WTC11 (cell line): ENCODE measurements around the gene TNFSF4. TPM values are rescaled to one million over a fixed set of nuclear protein-coding genes. Genes with fewer than 3 reads are reported as not detected.
A peak's percentile ranks its signal among the peaks of the same experiment; 100 is the strongest.

ENCODE experiments used
- ATAC-seq: fragments of 200-7000 bp; cut with Tn5 transposase; 2 replicates; pipeline ENCODE4 v1.10.0; 2021; ENCODE audit warnings: mild to moderate bottlenecking, moderate library complexity
- CTCF ChIA-PET: fragments of 300-600 bp; sonication (Branson Sonifier 250); formaldehyde crosslinking; loops from one replicate; lab custom pipeline; 2021; ENCODE audit warnings: antibody characterized with exemption; lab: Charles Lee
- POLR2A ChIA-PET: fragments of 350-600 bp; sonication (Branson Sonifier 250); formaldehyde crosslinking; loops from one replicate; lab custom pipeline; 2021; ENCODE audit warnings: antibody characterized with exemption; lab: Charles Lee
- DNase-seq: peaks from one replicate; pipeline ENCODE4 v3.0.0; 2021; ENCODE audit warnings: low spot score
- H3K27ac Mint-ChIP-seq: 2 replicates; pipeline ENCODE4 v1.8.0; 2021; ENCODE audit warnings: mixed read lengths
- H3K27me3 Mint-ChIP-seq: 2 replicates; pipeline ENCODE4 v1.8.0; 2021; ENCODE audit warnings: low read depth, mild to moderate bottlenecking, moderate library complexity, mixed read lengths
- H3K36me3 Mint-ChIP-seq: 2 replicates; pipeline ENCODE4 v1.8.0; 2021; ENCODE audit warnings: mixed read lengths
- H3K4me1 Mint-ChIP-seq: 2 replicates; pipeline ENCODE4 v1.8.0; 2022; ENCODE audit warnings: mixed read lengths
- H3K4me3 Mint-ChIP-seq: 2 replicates; pipeline ENCODE4 v1.8.0; 2021; ENCODE audit warnings: mild to moderate bottlenecking, moderate library complexity, mixed read lengths
- H3K9me3 Mint-ChIP-seq: 2 replicates; pipeline ENCODE4 v1.8.0; 2021; ENCODE audit warnings: mixed read lengths
- ATF1 ChIP-seq: sonication (generic); formaldehyde crosslinking; IDR thresholded peaks from 2 replicates; pipeline ENCODE4 v1.8.1; 2023; ENCODE audit warnings: mild to moderate bottlenecking, moderate library complexity, missing genetic modification reagents
- GABPB1 ChIP-seq: sonication (generic); formaldehyde crosslinking; IDR thresholded peaks from 2 replicates; pipeline ENCODE4 v1.8.1; 2023; ENCODE audit warnings: mild to moderate bottlenecking, missing genetic modification reagents
- IRF2 ChIP-seq: sonication (generic); formaldehyde crosslinking; IDR thresholded peaks from 2 replicates; pipeline ENCODE4 v1.8.0; 2022; ENCODE audit warnings: low read depth, missing genetic modification reagents, borderline replicate concordance
- NR3C1 ChIP-seq: sonication (generic); formaldehyde crosslinking; conservative IDR thresholded peaks from 2 replicates; pipeline ENCODE4 v1.8.1; 2023; ENCODE audit warnings: low read depth, mild to moderate bottlenecking, missing genetic modification reagents
- PRRX2 ChIP-seq: fragments of 250-450 bp; sonication (Bioruptor Pico); IDR thresholded peaks from 2 replicates; pipeline ENCODE4 v1.8.0; 2021; ENCODE audit warnings: mild to moderate bottlenecking
- SP1 ChIP-seq: sonication (generic); formaldehyde crosslinking; conservative IDR thresholded peaks from 2 replicates; pipeline ENCODE4 v1.8.1; 2022; ENCODE audit warnings: missing genetic modification reagents
- TEAD1 ChIP-seq: sonication (generic); formaldehyde crosslinking; IDR thresholded peaks from 2 replicates; pipeline ENCODE4 v1.8.0; 2022; ENCODE audit warnings: mild to moderate bottlenecking, missing genetic modification reagents
- ZNF263 ChIP-seq: sonication (generic); formaldehyde crosslinking; IDR thresholded peaks from 2 replicates; pipeline ENCODE4 v1.8.1; 2022; ENCODE audit warnings: low read depth, mild to moderate bottlenecking, moderate library complexity, missing genetic modification reagents
- ZNF317 ChIP-seq: sonication (generic); formaldehyde crosslinking; IDR thresholded peaks from 2 replicates; pipeline ENCODE4 v1.8.1; 2023; ENCODE audit warnings: low read depth, mild to moderate bottlenecking, moderate library complexity, missing genetic modification reagents, borderline replicate concordance
- ZNF416 ChIP-seq: fragments of 250-450 bp; sonication (Bioruptor Pico); IDR thresholded peaks from 2 replicates; pipeline ENCODE4 v1.9.0; 2021; ENCODE audit warnings: mild to moderate bottlenecking, inconsistent platforms
- total RNA-seq: library from RNA; stranded (reverse); gene quantifications from 3 replicates; pipeline ENCODE4 v1.2.3, GENCODE V29; 2021
- TF ChIP-seq, protein P1 (sequence below): sonication (generic); formaldehyde crosslinking; IDR thresholded peaks from 2 replicates; pipeline ENCODE4 v1.8.1; 2023; ENCODE audit warnings: mild to moderate bottlenecking, missing genetic modification reagents, moderate library complexity
- TF ChIP-seq, protein P2 (sequence below): fragments of 200-600 bp; IDR thresholded peaks from 2 replicates; pipeline ENCODE4 v1.8.0; 2022; ENCODE audit warnings: antibody characterized with exemption
- TF ChIP-seq, protein P3 (sequence below): sonication (generic); formaldehyde crosslinking; IDR thresholded peaks from 2 replicates; pipeline ENCODE4 v1.8.1; 2022; ENCODE audit warnings: missing genetic modification reagents, borderline replicate concordance
- TF ChIP-seq, protein P4 (sequence below): fragments of 250-450 bp; sonication (Bioruptor Pico); IDR thresholded peaks from 2 replicates; pipeline ENCODE4 v1.8.0; 2021; ENCODE audit warnings: mild to moderate bottlenecking
- TF ChIP-seq, protein P5 (sequence below): sonication (generic); formaldehyde crosslinking; IDR thresholded peaks from 2 replicates; pipeline ENCODE4 v1.8.0; 2022; ENCODE audit warnings: mild to moderate bottlenecking, missing genetic modification reagents
- TF ChIP-seq, protein P6 (sequence below): sonication (generic); formaldehyde crosslinking; IDR thresholded peaks from 2 replicates; pipeline ENCODE4 v1.8.1; 2023; ENCODE audit warnings: mild to moderate bottlenecking, missing genetic modification reagents, moderate library complexity
- TF ChIP-seq, protein P7 (sequence below): sonication (generic); formaldehyde crosslinking; IDR thresholded peaks from 2 replicates; pipeline ENCODE4 v1.8.0; 2023; ENCODE audit warnings: mild to moderate bottlenecking, missing genetic modification reagents

TNFSF4 gene
- total RNA-seq, 1 experiment from 2014 or later: 0.81 TPM

DNA sequence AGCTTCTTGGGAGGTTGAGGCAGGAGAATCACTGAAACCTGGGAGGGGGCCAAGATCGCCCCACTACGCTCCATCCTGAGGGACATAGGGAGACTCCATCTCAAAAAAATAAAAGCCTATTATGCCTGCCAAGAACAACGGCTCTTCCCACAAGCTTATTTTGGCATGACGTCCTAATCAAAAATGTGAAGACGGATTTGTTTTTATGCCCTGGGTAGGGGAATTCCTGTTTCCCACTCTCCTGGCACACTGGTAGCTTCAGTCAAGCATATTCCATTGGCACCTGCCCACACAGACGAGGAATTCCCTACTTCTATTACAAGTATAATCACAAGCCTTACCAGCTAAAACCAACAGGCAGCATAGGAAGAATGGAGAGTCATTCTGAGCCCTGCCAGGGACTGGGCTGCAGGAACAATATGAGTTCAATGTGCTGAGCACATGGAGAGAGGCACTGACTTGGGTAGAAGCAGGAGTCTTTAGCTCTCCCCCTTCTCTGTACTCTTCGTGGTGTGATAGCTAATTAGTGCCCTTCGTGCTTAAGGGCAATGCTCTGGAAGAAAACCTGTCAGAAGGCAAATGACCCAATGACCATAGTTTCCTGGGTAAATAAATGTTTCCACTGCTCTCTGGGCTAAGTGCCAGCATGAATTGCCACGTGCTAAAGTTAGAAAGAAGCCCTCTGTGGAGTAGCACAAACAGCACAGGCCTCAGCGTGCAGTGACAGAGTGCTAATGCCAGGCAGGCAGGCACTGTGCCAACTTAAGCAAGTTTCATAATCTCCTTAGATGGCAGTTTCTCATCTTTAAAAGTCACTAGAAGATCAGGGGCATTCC lies 16.8 kb downstream of the TNFSF4 start:
- CTCF ChIA-PET: interaction anchor here (1.0 kb wide), 1 partner anchor 364 kb away, joined by 3 read pairs; no protein-coding TSS in a partner anchor
- no peaks in the 10 kb centered on the region for H3K9me3 Mint-ChIP-seq
- TF ChIP-seq GABPB1 (CRISPR knock-in tag): 0 out of 2 replicates have a peak, but pooled peaks have one; percentile 15
- TF ChIP-seq, protein P1, sequence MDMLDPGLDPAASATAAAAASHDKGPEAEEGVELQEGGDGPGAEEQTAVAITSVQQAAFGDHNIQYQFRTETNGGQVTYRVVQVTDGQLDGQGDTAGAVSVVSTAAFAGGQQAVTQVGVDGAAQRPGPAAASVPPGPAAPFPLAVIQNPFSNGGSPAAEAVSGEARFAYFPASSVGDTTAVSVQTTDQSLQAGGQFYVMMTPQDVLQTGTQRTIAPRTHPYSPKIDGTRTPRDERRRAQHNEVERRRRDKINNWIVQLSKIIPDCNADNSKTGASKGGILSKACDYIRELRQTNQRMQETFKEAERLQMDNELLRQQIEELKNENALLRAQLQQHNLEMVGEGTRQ (CRISPR knock-in tag): no peak
- TF ChIP-seq, all 79 proteins: peak for 1
- Mint-ChIP-seq H3K36me3 (no peaks in the 10 kb centered on the region), H3K27ac (no peak overlapping the region), H3K4me3 (no peak overlapping the region), H3K4me1 (peaks cover 11% of the 10 kb centered on the region), H3K27me3 (no peaks in the 10 kb centered on the region; the same call in 1 of the 2 replicates)
- DNase-seq (no peak), ATAC-seq (no peak)
- POLR2A ChIA-PET: no interaction called here

DNA sequence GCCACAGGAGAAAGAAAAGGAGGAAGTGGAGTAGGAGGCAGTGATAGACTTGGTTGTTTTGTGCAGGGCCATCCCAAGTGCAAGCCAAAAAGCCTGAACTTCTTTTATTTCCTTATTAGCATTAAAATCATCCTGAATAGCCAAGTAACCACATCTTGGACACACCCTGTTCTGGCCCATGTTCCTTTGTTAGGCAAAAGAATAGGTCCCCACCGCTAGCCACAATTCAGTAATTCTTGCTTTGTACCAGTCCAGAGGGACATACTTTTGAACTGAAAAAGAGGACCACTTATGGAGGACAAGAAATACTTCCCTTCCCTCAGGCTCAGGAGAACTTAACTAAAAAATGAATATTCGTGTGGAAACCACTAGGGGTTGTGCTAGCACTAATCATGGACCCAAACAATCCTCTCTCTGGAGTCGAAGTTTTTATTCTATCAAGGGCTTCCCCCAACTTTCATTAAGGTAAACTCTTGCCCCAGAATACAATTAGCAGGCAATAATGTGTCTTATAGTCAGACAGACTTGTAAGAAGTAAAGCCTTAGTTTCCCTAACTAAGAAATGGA lies 19.4 kb downstream of the TNFSF4 start:
- TF ChIP-seq, protein P2, sequence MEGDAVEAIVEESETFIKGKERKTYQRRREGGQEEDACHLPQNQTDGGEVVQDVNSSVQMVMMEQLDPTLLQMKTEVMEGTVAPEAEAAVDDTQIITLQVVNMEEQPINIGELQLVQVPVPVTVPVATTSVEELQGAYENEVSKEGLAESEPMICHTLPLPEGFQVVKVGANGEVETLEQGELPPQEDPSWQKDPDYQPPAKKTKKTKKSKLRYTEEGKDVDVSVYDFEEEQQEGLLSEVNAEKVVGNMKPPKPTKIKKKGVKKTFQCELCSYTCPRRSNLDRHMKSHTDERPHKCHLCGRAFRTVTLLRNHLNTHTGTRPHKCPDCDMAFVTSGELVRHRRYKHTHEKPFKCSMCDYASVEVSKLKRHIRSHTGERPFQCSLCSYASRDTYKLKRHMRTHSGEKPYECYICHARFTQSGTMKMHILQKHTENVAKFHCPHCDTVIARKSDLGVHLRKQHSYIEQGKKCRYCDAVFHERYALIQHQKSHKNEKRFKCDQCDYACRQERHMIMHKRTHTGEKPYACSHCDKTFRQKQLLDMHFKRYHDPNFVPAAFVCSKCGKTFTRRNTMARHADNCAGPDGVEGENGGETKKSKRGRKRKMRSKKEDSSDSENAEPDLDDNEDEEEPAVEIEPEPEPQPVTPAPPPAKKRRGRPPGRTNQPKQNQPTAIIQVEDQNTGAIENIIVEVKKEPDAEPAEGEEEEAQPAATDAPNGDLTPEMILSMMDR: no peak
- TF ChIP-seq, protein P3, sequence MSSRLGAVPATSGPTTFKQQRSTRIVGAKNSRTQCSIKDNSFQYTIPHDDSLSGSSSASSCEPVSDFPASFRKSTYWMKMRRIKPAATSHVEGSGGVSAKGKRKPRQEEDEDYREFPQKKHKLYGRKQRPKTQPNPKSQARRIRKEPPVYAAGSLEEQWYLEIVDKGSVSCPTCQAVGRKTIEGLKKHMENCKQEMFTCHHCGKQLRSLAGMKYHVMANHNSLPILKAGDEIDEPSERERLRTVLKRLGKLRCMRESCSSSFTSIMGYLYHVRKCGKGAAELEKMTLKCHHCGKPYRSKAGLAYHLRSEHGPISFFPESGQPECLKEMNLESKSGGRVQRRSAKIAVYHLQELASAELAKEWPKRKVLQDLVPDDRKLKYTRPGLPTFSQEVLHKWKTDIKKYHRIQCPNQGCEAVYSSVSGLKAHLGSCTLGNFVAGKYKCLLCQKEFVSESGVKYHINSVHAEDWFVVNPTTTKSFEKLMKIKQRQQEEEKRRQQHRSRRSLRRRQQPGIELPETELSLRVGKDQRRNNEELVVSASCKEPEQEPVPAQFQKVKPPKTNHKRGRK (CRISPR knock-in tag): 0 out of 2 replicates have a peak, but pooled peaks have one; percentile 14
- ChIA-PET CTCF (no interaction called here), POLR2A (no interaction called here)
- DNase-seq: no peak
- H3K36me3 Mint-ChIP-seq: no peaks in the 10 kb centered on the region
- H3K27me3 Mint-ChIP-seq: no peaks in the 10 kb centered on the region; the same call in 1 of the 2 replicates
- no peaks in the 10 kb centered on the region for H3K9me3 Mint-ChIP-seq
- no peak overlapping the region for H3K27ac Mint-ChIP-seq
- no peak overlapping the region for H3K4me3 Mint-ChIP-seq
- H3K4me1 Mint-ChIP-seq: peaks cover 11% of the 10 kb centered on the region
- ATAC-seq: 0 out of 2 replicates have a peak, but pooled peaks have one; percentile 22

DNA sequence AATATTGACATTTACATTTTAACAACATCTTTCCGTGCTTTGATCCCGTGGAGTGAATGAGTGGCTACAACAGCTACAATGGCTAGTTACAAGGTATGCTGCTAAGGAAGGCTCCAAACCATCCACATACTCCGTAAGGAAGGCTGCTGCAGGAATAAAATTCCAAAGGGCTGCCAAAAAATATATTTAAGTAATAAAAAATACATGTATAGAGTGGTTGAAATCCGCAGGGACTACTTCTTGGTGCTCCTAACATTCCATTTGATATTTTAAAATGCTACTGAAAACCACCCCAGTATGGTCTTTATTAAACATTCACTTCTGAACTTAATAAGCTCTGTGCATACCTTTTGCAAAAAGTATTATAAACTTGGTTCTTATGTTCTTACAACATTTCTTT lies 25.3 kb downstream of the TNFSF4 start:
- no peaks in the 10 kb centered on the region; the same call in 1 of the 2 replicates for H3K27me3 Mint-ChIP-seq
- no peak overlapping the region for H3K27ac Mint-ChIP-seq
- no peak overlapping the region for H3K4me3 Mint-ChIP-seq
- DNase-seq: no peak
- peaks cover under 1% of the 10 kb centered on the region for H3K9me3 Mint-ChIP-seq
- CTCF ChIA-PET: no interaction called here
- no peaks in the 10 kb centered on the region for H3K4me1 Mint-ChIP-seq
- no peaks in the 10 kb centered on the region for H3K36me3 Mint-ChIP-seq
- TF ChIP-seq SP1 (CRISPR knock-in tag) (no peak), TEAD1 (CRISPR knock-in tag) (no peak), ZNF263 (CRISPR knock-in tag) (no peak), ZNF317 (no peak), NR3C1 (CRISPR knock-in tag) (no peak), IRF2 (CRISPR knock-in tag) (no peak), ATF1 (CRISPR knock-in tag) (no peak), PRRX2 (no peak), ZNF416 (CRISPR knock-in tag) (no peak)
- TF ChIP-seq, protein P4, sequence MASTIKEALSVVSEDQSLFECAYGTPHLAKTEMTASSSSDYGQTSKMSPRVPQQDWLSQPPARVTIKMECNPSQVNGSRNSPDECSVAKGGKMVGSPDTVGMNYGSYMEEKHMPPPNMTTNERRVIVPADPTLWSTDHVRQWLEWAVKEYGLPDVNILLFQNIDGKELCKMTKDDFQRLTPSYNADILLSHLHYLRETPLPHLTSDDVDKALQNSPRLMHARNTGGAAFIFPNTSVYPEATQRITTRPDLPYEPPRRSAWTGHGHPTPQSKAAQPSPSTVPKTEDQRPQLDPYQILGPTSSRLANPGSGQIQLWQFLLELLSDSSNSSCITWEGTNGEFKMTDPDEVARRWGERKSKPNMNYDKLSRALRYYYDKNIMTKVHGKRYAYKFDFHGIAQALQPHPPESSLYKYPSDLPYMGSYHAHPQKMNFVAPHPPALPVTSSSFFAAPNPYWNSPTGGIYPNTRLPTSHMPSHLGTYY (CRISPR knock-in tag): no peak
- TF ChIP-seq, protein P5, sequence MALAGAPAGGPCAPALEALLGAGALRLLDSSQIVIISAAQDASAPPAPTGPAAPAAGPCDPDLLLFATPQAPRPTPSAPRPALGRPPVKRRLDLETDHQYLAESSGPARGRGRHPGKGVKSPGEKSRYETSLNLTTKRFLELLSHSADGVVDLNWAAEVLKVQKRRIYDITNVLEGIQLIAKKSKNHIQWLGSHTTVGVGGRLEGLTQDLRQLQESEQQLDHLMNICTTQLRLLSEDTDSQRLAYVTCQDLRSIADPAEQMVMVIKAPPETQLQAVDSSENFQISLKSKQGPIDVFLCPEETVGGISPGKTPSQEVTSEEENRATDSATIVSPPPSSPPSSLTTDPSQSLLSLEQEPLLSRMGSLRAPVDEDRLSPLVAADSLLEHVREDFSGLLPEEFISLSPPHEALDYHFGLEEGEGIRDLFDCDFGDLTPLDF: no peak
- TF ChIP-seq, protein P6, sequence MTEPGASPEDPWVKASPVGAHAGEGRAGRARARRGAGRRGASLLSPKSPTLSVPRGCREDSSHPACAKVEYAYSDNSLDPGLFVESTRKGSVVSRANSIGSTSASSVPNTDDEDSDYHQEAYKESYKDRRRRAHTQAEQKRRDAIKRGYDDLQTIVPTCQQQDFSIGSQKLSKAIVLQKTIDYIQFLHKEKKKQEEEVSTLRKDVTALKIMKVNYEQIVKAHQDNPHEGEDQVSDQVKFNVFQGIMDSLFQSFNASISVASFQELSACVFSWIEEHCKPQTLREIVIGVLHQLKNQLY (CRISPR knock-in tag): no peak
- TF ChIP-seq, protein P7, sequence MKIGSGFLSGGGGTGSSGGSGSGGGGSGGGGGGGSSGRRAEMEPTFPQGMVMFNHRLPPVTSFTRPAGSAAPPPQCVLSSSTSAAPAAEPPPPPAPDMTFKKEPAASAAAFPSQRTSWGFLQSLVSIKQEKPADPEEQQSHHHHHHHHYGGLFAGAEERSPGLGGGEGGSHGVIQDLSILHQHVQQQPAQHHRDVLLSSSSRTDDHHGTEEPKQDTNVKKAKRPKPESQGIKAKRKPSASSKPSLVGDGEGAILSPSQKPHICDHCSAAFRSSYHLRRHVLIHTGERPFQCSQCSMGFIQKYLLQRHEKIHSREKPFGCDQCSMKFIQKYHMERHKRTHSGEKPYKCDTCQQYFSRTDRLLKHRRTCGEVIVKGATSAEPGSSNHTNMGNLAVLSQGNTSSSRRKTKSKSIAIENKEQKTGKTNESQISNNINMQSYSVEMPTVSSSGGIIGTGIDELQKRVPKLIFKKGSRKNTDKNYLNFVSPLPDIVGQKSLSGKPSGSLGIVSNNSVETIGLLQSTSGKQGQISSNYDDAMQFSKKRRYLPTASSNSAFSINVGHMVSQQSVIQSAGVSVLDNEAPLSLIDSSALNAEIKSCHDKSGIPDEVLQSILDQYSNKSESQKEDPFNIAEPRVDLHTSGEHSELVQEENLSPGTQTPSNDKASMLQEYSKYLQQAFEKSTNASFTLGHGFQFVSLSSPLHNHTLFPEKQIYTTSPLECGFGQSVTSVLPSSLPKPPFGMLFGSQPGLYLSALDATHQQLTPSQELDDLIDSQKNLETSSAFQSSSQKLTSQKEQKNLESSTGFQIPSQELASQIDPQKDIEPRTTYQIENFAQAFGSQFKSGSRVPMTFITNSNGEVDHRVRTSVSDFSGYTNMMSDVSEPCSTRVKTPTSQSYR: no peak
- TF ChIP-seq, all 79 proteins: peak for 0
- no peak for ATAC-seq
- POLR2A ChIA-PET: no interaction called here
